Stimulated activated CD4-positive, alpha-beta T cell treated with anti-CD3 and anti-CD28 coated beads, TNF-alpha, amount 100 ng/mL, for 48 hours (primary cell): ENCODE results near the gene CLEC20A.
"Not testable (repeated sequence)": the region's sequence is repeated elsewhere in the genome, so short reads cannot be mapped to it uniquely, and the experiment has no call there.

ENCODE experiments used
- DNase-seq, 3 donors: peaks; one replicate each; pipeline ENCODE4 v3.0.0-alpha.2; 2020; ENCODE audit warnings: low read depth in 3 of 3

CLEC20A gene

GRCh38 chr1:178529364-178530036 is 32.7 kb upstream of the CLEC20A start:
- no peak for DNase-seq

GRCh38 chr1:178528953-178529335 is 32.2 kb upstream of the CLEC20A start:
- no peak for DNase-seq

- DNase-seq, result no peak
Observed at GRCh38 chr1:178528228-178528952, 31.6 kb upstream of the CLEC20A start.

- no peak for DNase-seq
Observed at GRCh38 chr1:178527117-178527516, 30.4 kb upstream of the CLEC20A start.

GRCh38 chr1:178521241-178521640 is 24.5 kb upstream of the CLEC20A start:
- no peak for DNase-seq

GRCh38 chr1:178520803-178521202 is 24.0 kb upstream of the CLEC20A start:
- no peak for DNase-seq

- DNase-seq, result no peak
Observed at GRCh38 chr1:178518894-178519293, 22.1 kb upstream of the CLEC20A start.

GRCh38 chr1:178516110-178516509 is 19.3 kb upstream of the CLEC20A start:
- no peak for DNase-seq

- no peak for DNase-seq
Observed at GRCh38 chr1:178513278-178513983, 16.7 kb upstream of the CLEC20A start.

GRCh38 chr1:178512566-178513277 is 16.0 kb upstream of the CLEC20A start, which contains the start of gene TEX35:
Gene TEX35, plus strand, starts transcription at chr1:178513109. Its CDS starts 80 bp downstream, at chr1:178513189.
- DNase-seq, result no peak

- no peak for DNase-seq
Observed at GRCh38 chr1:178510155-178510554, 13.4 kb upstream of the CLEC20A start.

GRCh38 chr1:178509414-178510007 is 12.7 kb upstream of the CLEC20A start:
- DNase-seq, result no peak

GRCh38 chr1:178506669-178507068 is 9.9 kb upstream of the CLEC20A start:
- no peak for DNase-seq

- no peak for DNase-seq
Observed at GRCh38 chr1:178506177-178506576, 9.4 kb upstream of the CLEC20A start.

- DNase-seq, result no peak
Observed at GRCh38 chr1:178504286-178504685, 7.5 kb upstream of the CLEC20A start.

- no peak for DNase-seq
Observed at GRCh38 chr1:178503849-178504248, 7.1 kb upstream of the CLEC20A start.

GRCh38 chr1:178503316-178503715 is 6.6 kb upstream of the CLEC20A start:
- DNase-seq, result not testable (repeated sequence)

- no peak for DNase-seq
Observed at GRCh38 chr1:178502856-178503255, 6.1 kb upstream of the CLEC20A start.

- no peak for DNase-seq
Observed at GRCh38 chr1:178502330-178502714, 5.6 kb upstream of the CLEC20A start.

- peak; percentile 16 to 61 (median 37) for DNase-seq
Observed at GRCh38 chr1:178501705-178502329, 5.1 kb upstream of the CLEC20A start.

GRCh38 chr1:178500936-178501554 is 4.3 kb upstream of the CLEC20A start:
- no peak for DNase-seq
